Skeletal muscle satellite cell (primary cell): ENCODE data around the gene NRDE2.

Experiments
- H3K27me3 ChIP-seq: 2 replicates; pipeline ENCODE4 v1.7.0; 2013; ENCODE audit warnings: low read length; ENCODE audit not compliant: control insufficient read depth, insufficient read depth
- H3K36me3 ChIP-seq: 2 replicates; pipeline ENCODE4 v1.7.0; 2013; ENCODE audit warnings: mild to moderate bottlenecking, control low read depth, low read length; ENCODE audit not compliant: insufficient read depth
- H3K4me1 ChIP-seq: 2 replicates; pipeline ENCODE4 v1.7.0; 2013; ENCODE audit warnings: low read length; ENCODE audit not compliant: control insufficient read depth, insufficient read depth
- H3K4me2 ChIP-seq: 2 replicates; pipeline ENCODE4 v1.7.0; 2013; ENCODE audit warnings: mild to moderate bottlenecking, low read length
- H3K4me3 ChIP-seq: 2 replicates; pipeline ENCODE4 v1.7.0; 2013; ENCODE audit warnings: low read length
- H3K9ac ChIP-seq: 2 replicates; pipeline ENCODE4 v1.7.0; 2013; ENCODE audit warnings: mild to moderate bottlenecking, low read depth, low read length, moderate library complexity
- H3K9me3 ChIP-seq: replicated peaks from 2 replicates; pipeline ENCODE4 v1.7.0; 2013; ENCODE audit warnings: mild to moderate bottlenecking, control low read depth, low read length

Gene NRDE2

GRCh38 chr14:90303473-90303872, 28.3 kb downstream of the NRDE2 start:
- Histone ChIP-seq H3K9ac (no peak overlapping the region), H3K4me3 (no peak overlapping the region), H3K36me3 (peaks cover 32% of the 10 kb centered on the region), H3K4me1 (no peaks in the 10 kb centered on the region), H3K27me3 (no peaks in the 10 kb centered on the region), H3K4me2 (no peak overlapping the region), H3K9me3 (no peaks in the 10 kb centered on the region)

GRCh38 chr14:90302529-90303303, 29.0 kb downstream of the NRDE2 start:
- Histone ChIP-seq H3K4me2 (no peak overlapping the region), H3K27me3 (no peaks in the 10 kb centered on the region), H3K4me1 (no peaks in the 10 kb centered on the region), H3K9me3 (no peaks in the 10 kb centered on the region), H3K4me3 (no peak overlapping the region), H3K9ac (no peak overlapping the region), H3K36me3 (peaks cover 25% of the 10 kb centered on the region)

DNA sequence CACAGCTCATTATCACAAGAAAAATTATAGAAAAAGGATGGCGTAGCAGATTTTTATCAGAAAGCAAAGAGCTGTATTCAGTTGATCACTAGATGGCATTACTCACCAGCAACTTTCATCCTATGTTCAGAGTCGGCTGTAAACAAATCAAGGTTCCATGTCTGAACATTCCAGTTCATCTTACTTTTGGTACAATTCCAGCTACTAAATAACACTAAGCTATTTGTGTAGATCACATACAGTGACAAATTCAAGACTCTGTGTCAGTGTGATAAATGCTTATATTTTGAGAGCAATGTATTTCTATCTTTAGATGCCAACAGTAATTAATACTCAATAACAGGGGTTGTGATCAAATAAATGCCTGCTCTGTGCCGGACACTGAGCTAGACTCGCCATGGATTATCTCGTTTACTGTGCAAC, 30.1 kb downstream of the NRDE2 start:
- H3K4me3 ChIP-seq = no peak overlapping the region
- H3K27me3 ChIP-seq = no peaks in the 10 kb centered on the region
- H3K36me3 ChIP-seq = peaks cover 25% of the 10 kb centered on the region
- no peak overlapping the region for H3K4me2 ChIP-seq
- no peak overlapping the region for H3K9ac ChIP-seq
- no peaks in the 10 kb centered on the region for H3K9me3 ChIP-seq
- no peaks in the 10 kb centered on the region for H3K4me1 ChIP-seq

DNA sequence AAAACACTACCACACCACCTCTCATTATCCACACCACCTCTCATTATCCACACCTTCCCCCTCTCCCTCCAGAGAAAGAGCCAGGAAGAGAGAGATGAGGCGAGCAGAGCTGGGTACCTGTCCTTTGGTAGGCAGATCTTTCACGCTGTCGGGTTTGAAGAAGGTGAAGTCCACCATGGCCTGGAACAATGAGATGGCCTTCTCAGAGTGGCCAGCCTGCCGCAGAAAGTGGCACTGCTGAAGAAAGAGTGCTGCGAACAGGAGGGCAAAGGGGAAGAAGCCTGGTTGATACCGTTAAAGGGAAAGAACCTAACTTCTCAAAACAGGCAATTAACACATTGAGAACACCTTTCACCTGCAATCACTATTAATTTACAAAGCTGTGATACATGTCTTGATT, 30.6 kb downstream of the NRDE2 start:
- H3K4me3 ChIP-seq = no peak overlapping the region
- H3K9me3 ChIP-seq = no peaks in the 10 kb centered on the region
- H3K4me2 ChIP-seq = no peak overlapping the region
- H3K36me3 ChIP-seq = peaks cover 25% of the 10 kb centered on the region
- H3K9ac ChIP-seq = no peak overlapping the region
- H3K4me1 ChIP-seq = no peaks in the 10 kb centered on the region
- no peaks in the 10 kb centered on the region for H3K27me3 ChIP-seq

- Histone ChIP-seq H3K9me3 (no peaks in the 10 kb centered on the region), H3K9ac (no peak overlapping the region), H3K36me3 (peaks cover 25% of the 10 kb centered on the region), H3K4me1 (no peaks in the 10 kb centered on the region), H3K4me2 (no peak overlapping the region), H3K27me3 (no peaks in the 10 kb centered on the region), H3K4me3 (no peak overlapping the region)
Observed at GRCh38 chr14:90300611-90301047, 31.1 kb downstream of the NRDE2 start.

GRCh38 chr14:90299408-90299807, 32.3 kb downstream of the NRDE2 start:
- Histone ChIP-seq H3K4me1 (no peaks in the 10 kb centered on the region), H3K27me3 (no peaks in the 10 kb centered on the region), H3K9ac (no peak overlapping the region), H3K9me3 (no peaks in the 10 kb centered on the region), H3K4me3 (no peak overlapping the region), H3K4me2 (no peak overlapping the region), H3K36me3 (peaks cover 28% of the 10 kb centered on the region)

DNA sequence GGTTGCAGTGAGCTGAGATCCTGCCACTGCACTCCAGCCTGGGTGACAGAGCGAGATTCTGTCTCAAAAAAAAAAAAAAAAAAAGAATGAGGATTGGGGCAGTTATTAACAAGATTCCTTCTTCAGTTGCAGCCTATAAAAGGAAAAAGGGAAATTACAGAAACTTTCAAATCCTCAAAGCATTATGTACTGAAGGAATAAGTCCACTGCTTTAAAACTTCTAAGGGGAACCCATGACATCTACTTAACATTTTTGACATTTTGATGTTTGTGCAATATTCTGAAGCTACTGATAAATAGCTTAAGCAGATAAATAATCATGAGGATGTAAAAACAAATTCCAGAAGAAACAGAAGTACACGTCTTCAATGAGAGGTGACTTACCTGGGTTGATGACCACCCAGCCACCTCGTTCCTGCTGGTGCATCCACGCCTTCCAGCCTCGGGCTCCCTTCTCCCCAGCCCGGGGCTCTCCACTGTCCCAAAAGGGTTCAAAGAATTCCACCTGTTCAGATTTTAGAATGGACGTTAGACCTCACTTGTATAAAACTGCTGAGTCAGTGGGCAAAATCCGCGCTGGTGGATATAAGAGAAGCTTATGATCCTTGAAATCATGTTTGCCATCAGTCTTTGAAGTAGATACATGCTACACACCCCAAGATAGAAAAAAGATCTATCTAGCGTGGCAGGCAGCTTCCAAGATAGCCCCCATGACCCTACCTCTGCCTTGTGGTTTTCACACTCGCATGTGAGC, 33.7 kb downstream of the NRDE2 start:
- Histone ChIP-seq H3K9me3 (no peaks in the 10 kb centered on the region), H3K36me3 (peaks cover 24% of the 10 kb centered on the region), H3K27me3 (no peaks in the 10 kb centered on the region), H3K9ac (no peak overlapping the region), H3K4me1 (no peaks in the 10 kb centered on the region), H3K4me2 (no peak overlapping the region), H3K4me3 (no peak overlapping the region)

DNA sequence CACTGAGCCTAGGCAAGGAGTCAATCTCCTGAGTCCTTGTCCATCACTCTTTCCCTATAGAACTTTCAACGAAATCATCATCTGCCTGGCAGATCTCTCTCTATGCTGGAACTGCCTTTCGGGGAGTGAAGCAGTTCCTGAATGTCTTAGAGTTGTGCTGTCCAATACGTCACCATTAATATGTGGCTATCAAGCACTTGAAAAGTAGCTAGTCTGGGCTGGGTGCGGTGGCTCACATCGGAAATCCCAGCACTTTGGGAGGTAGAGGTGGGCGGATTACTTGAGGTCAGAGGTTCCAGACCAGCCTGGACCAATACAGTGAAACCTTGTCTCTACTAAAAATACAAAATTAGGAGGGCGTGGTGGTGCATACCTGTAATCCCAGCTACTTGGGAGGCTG, 35.1 kb downstream of the NRDE2 start:
- Histone ChIP-seq H3K4me2 (no peak overlapping the region), H3K9ac (no peak overlapping the region), H3K4me1 (no peaks in the 10 kb centered on the region), H3K36me3 (peaks cover 22% of the 10 kb centered on the region), H3K4me3 (no peak overlapping the region), H3K27me3 (no peaks in the 10 kb centered on the region), H3K9me3 (no peaks in the 10 kb centered on the region)

DNA sequence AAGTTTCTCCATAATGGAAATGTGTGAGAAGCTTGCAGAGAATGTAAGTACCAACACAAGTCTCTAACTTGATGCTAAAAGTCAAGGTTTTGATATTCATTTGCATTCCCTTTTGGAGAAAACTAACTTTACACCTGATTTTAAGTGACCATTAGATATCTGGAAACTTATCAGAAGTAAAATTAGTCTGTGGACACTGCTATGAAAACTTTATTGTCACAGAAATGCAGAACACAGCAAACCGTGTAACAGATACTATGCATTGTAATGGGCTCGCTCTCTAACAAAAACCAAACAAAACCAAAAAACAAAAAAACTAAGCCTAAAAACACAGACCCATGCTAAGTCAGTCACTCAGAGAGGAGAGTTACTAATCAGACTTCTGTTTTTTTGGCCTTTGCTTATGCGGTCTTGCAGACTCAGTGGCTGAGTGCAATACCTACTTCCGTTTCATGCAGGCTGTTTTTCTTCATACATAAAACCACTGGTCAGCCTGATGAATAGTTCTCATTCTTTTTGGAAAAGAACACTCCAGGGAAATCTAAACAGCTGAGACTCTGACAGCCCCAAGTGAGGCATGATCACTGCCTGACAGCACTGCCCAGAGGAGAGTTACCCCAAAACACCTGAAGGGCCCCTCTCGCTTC, 35.7 kb downstream of the NRDE2 start:
- no peak overlapping the region for H3K9ac ChIP-seq
- no peaks in the 10 kb centered on the region for H3K4me1 ChIP-seq
- no peak overlapping the region for H3K4me2 ChIP-seq
- H3K36me3 ChIP-seq = peaks cover 24% of the 10 kb centered on the region
- H3K4me3 ChIP-seq = no peak overlapping the region
- H3K27me3 ChIP-seq = no peaks in the 10 kb centered on the region
- H3K9me3 ChIP-seq = no peaks in the 10 kb centered on the region

DNA sequence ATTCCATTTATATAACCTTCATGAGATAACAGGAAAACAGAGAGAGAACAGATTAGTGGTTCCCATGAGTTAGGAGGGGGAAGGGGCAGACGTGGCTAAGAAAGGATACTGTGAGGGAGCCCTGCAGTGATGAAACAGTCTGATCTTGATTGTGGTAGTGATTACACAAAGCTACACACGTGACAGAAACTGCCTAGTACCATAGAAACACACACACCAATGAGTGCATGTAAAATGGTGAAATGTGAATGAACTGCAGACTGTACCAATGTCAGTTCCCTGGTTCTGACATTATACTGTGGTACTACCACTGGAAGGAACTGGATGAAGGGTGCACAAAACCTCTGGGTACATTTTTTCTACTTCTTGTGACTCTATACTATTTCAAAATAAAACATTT, 36.9 kb downstream of the NRDE2 start:
- Histone ChIP-seq H3K4me3 (no peak overlapping the region), H3K4me1 (no peaks in the 10 kb centered on the region), H3K4me2 (no peak overlapping the region), H3K36me3 (peaks cover 29% of the 10 kb centered on the region), H3K9ac (no peak overlapping the region), H3K27me3 (no peaks in the 10 kb centered on the region), H3K9me3 (no peaks in the 10 kb centered on the region)

DNA sequence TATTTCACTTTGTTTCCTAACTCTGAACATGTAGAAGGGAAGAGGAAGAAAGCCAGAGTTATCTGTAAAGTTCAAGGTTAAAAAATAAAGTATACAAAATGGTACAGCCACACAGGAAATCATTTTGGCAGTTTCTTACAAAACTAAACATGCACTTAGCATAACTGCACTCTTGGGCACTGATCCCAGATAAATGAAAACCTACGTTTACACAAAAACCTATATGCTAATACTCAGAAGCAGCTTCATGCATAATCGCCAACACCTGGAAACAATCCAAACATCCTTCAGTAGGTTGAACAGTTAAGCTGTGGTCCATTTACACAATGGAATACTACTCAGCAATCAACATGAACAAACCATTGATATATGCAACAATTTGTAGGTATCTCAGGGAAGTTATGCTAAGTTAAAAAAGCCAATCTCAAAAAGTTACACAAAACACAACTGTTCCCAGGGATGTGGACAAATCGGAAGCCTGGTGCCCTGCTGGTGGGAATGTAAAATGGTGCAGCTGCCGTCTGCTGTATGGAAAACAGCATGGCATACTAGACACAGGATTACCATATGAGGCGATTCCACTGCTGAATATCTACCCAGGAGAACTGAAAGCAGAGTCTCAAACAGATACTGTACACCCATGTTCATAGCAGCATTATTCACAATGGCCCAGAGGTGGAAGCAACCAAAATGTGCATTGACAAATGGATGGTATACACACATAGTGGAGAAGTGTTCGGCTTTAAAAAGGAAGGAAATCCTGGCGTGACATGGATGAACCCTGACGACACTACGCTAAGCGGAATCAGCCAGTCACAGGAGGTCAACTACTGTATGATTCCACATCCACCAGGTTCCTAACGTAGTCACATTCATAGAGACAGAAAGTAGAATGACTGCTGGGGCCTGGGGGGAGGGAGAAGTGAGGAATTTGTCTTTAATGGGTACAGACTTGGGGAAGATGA, 37.7 kb downstream of the NRDE2 start:
- Histone ChIP-seq H3K4me1 (no peaks in the 10 kb centered on the region), H3K4me2 (no peak overlapping the region), H3K4me3 (no peak overlapping the region), H3K36me3 (peaks cover 33% of the 10 kb centered on the region), H3K9me3 (no peaks in the 10 kb centered on the region), H3K9ac (no peak overlapping the region), H3K27me3 (no peaks in the 10 kb centered on the region)
